Calu3 (cell line): ENCODE data around the gene SLC35F4. TPM values are rescaled to one million over a fixed set of nuclear protein-coding genes. Genes with fewer than 3 reads are reported as not detected.

Experiments used
- BruUV-seq: library from RNA; stranded (reverse); fragments of 400-500 nt; replicated peaks from 2 replicates; lab custom pipeline; 2021; lab: Mats Ljungman, UMichigan
- CTCF ChIA-PET: fragments of 300-600 bp; sonication (Branson Sonifier 250); formaldehyde crosslinking; loops from one replicate; lab custom pipeline; 2022; ENCODE audit warnings: antibody characterized with exemption; lab: Charles Lee
- DNase-seq: peaks from one replicate; pipeline ENCODE4 v3.0.0; 2022
- H3K27ac Mint-ChIP-seq: one replicate; pipeline ENCODE4 v1.8.0; 2022; ENCODE audit warnings: mixed read lengths; ENCODE audit not compliant: unreplicated experiment
- H3K27me3 Mint-ChIP-seq: one replicate; pipeline ENCODE4 v1.8.0; 2022; ENCODE audit warnings: mixed read lengths; ENCODE audit not compliant: unreplicated experiment
- H3K36me3 Mint-ChIP-seq: one replicate; pipeline ENCODE4 v1.8.0; 2022; ENCODE audit warnings: mild to moderate bottlenecking, moderate library complexity, mixed read lengths; ENCODE audit not compliant: insufficient read depth, unreplicated experiment
- H3K4me1 Mint-ChIP-seq: one replicate; pipeline ENCODE4 v1.8.0; 2022; ENCODE audit warnings: mild to moderate bottlenecking, low read depth, mixed read lengths; ENCODE audit not compliant: unreplicated experiment
- H3K4me3 Mint-ChIP-seq: one replicate; pipeline ENCODE4 v1.8.0; 2022; ENCODE audit warnings: mild to moderate bottlenecking, low read depth, moderate library complexity, mixed read lengths; ENCODE audit not compliant: unreplicated experiment
- H3K9me3 Mint-ChIP-seq: one replicate; pipeline ENCODE4 v1.8.0; 2022; ENCODE audit warnings: low read depth, mixed read lengths; ENCODE audit not compliant: unreplicated experiment
- CTCF ChIP-seq: fragments of 200-600 bp; IDR thresholded peaks from one replicate; pipeline ENCODE4 v1.8.0; 2022; ENCODE audit warnings: antibody characterized with exemption; ENCODE audit not compliant: unreplicated experiment
- intact Hi-C: fragments of 100-400 bp; cut with micrococcal nuclease; formaldehyde crosslinking; loops from one replicate; pipeline ENCODE4 v1.10.0; 2022; ENCODE audit not compliant: unreplicated experiment
- total RNA-seq: library from RNA; stranded (reverse); gene quantifications from 2 replicates; pipeline ENCODE4 v1.2.3, GENCODE V29; 2022

SLC35F4 gene
- total RNA-seq, 1 experiment from 2014 or later, result not detected

- DNase-seq, result no peak
- no TSS peak for BruUV-seq
- Mint-ChIP-seq H3K4me1 (no peaks in the 10 kb centered on the region), H3K36me3 (no peaks in the 10 kb centered on the region), H3K27me3 (peaks cover 33% of the 10 kb centered on the region), H3K27ac (no peak overlapping the region), H3K4me3 (no peak overlapping the region), H3K9me3 (peaks cover 2% of the 10 kb centered on the region)
- intact Hi-C loops, result no loop called here
- CTCF ChIA-PET, result interaction anchor here (0.6 kb wide), 1 partner anchor 27 kb away, joined by 4 read pairs; no protein-coding TSS in a partner anchor
- no peak for TF ChIP-seq CTCF
These were observed 33.9 kb downstream of the SLC35F4 start for GRCh38 chr14:57831981-57832380.

- Mint-ChIP-seq H3K4me1 (no peaks in the 10 kb centered on the region), H3K27ac (no peak overlapping the region)
These were observed 37.2 kb downstream of the SLC35F4 start for GRCh38 chr14:57828713-57829112.

GRCh38 chr14:57823015-57823660 lies 42.8 kb downstream of the SLC35F4 start:
- no peak for TF ChIP-seq CTCF
- BruUV-seq, result no TSS peak
- H3K27ac Mint-ChIP-seq, result no peak overlapping the region
- no peak for DNase-seq
- intact Hi-C loops, result no loop called here
- H3K27me3 Mint-ChIP-seq, result peaks cover 26% of the 10 kb centered on the region
- H3K4me1 Mint-ChIP-seq, result no peaks in the 10 kb centered on the region
- H3K36me3 Mint-ChIP-seq, result no peaks in the 10 kb centered on the region
- no peak overlapping the region for H3K4me3 Mint-ChIP-seq
- CTCF ChIA-PET, result no interaction called here
- H3K9me3 Mint-ChIP-seq, result no peaks in the 10 kb centered on the region

More at GRCh38 chr14:57828713-57829112, 37.2 kb downstream of the SLC35F4 start:
- Mint-ChIP-seq H3K4me3 (no peak overlapping the region), H3K36me3 (no peaks in the 10 kb centered on the region), H3K27me3 (peaks cover 51% of the 10 kb centered on the region), H3K9me3 (peaks cover 2% of the 10 kb centered on the region)
- DNase-seq, result no peak
- CTCF ChIA-PET, result interaction anchor here (1.2 kb wide), 1 partner anchor 42 kb away, joined by 3 read pairs; no protein-coding TSS in a partner anchor
- TF ChIP-seq CTCF, result no peak
- intact Hi-C loops, result no loop called here
- BruUV-seq, result no TSS peak

GRCh38 chr14:57822081-57822480 lies 43.8 kb downstream of the SLC35F4 start:
- intact Hi-C loops, result no loop called here
- Mint-ChIP-seq H3K9me3 (no peaks in the 10 kb centered on the region), H3K27me3 (peaks cover 26% of the 10 kb centered on the region), H3K4me3 (no peak overlapping the region), H3K4me1 (no peaks in the 10 kb centered on the region), H3K36me3 (no peaks in the 10 kb centered on the region), H3K27ac (no peak overlapping the region)
- CTCF ChIA-PET, result no interaction called here
- BruUV-seq, result no TSS peak
- no peak for TF ChIP-seq CTCF
- DNase-seq, result no peak
